RPMI8226 (cell line): Measurements from ENCODE around the gene PRDX5.
A peak's percentile ranks its signal among the peaks of the same experiment; 100 is the strongest.
"Not testable (repeated sequence)": the region's sequence is repeated elsewhere in the genome, so short reads cannot be mapped to it uniquely, and the experiment has no call there.

Experiments
- DNase-seq: peaks from one replicate; pipeline ENCODE4 v3.0.0-alpha.2; 2015

PRDX5 gene

GRCh38 chr11:64306563-64306875 is 11.4 kb upstream of the PRDX5 start:
- no peak for DNase-seq

GRCh38 chr11:64306876-64307622 is 10.9 kb upstream of the PRDX5 start:
- DNase-seq: no peak

- DNase-seq: not testable (repeated sequence)
These were observed 10.1 kb upstream of the PRDX5 start for GRCh38 chr11:64307795-64308194.

GRCh38 chr11:64312947-64313346 is 5.0 kb upstream of the PRDX5 start:
- DNase-seq: no peak

GRCh38 chr11:64313491-64314145 is 4.3 kb upstream of the PRDX5 start:
- no peak for DNase-seq

- DNase-seq: peak; percentile 1
These were observed 3.6 kb upstream of the PRDX5 start for GRCh38 chr11:64314146-64314804.

GRCh38 chr11:64314805-64315561 is 2.9 kb upstream of the PRDX5 start:
- DNase-seq: no peak

GRCh38 chr11:64315667-64316526 is 2.0 kb upstream of the PRDX5 start:
- DNase-seq: peak; percentile 5

- DNase-seq: peak; percentile 87
These were observed 1.1 kb upstream of the PRDX5 start for GRCh38 chr11:64316672-64317324.

GRCh38 chr11:64317325-64317960 is 478 bp upstream of the PRDX5 start, which contains the start of gene TRMT112:
Gene TRMT112, minus strand, starts transcription at chr11:64317559. Its CDS starts 33 bp downstream, at chr11:64317526.
- DNase-seq: peak; percentile 100

GRCh38 chr11:64318766-64319761 is 1.1 kb downstream of the PRDX5 start:
- peak; percentile 34 for DNase-seq

GRCh38 chr11:64320556-64320955 is 2.6 kb downstream of the PRDX5 start:
- DNase-seq: peak; percentile 2

- peak; percentile 2 for DNase-seq
These were observed 3.1 kb downstream of the PRDX5 start for GRCh38 chr11:64321026-64321425.

- peak; percentile 42 for DNase-seq
These were observed 3.6 kb downstream of the PRDX5 start for GRCh38 chr11:64321533-64321932.

GRCh38 chr11:64322925-64323260 is 5.0 kb downstream of the PRDX5 start:
- peak; percentile 3 for DNase-seq

- DNase-seq: no peak
These were observed 5.5 kb downstream of the PRDX5 start for GRCh38 chr11:64323373-64323772.

- DNase-seq: peak; percentile 3
These were observed 6.1 kb downstream of the PRDX5 start for GRCh38 chr11:64323984-64324383.

- peak; percentile 2 for DNase-seq
These were observed 7.0 kb downstream of the PRDX5 start for GRCh38 chr11:64324692-64325469.

GRCh38 chr11:64327375-64327774 is 9.5 kb downstream of the PRDX5 start:
- peak; percentile 2 for DNase-seq
